Kidney (tissue), 14 donors: ENCODE measurements around the gene PECR. TPM values are rescaled to one million over a fixed set of nuclear protein-coding genes. Genes with fewer than 3 reads are reported as not detected.

Experiments used
- DNase-seq, 5 donors: peaks; one replicate each; pipeline ENCODE4 v3.0.0-alpha.2; 2013 to 2020
- FAIRE-seq: peaks from 2 replicates; lab custom pipeline; 2012; peaks lifted over from hg19 to GRCh38; lab: Jason Lieb, UNC
- H3K27ac ChIP-seq, 2 donors: one replicate each; pipeline ENCODE4 v1.7.0; 2013; ENCODE audit warnings: low read depth in 2 of 2, low read length in 2 of 2, inconsistent platforms in 1 of 2
- H3K27me3 ChIP-seq: one replicate; pipeline ENCODE4 v1.7.1; 2013; ENCODE audit warnings: low read length, inconsistent platforms; ENCODE audit not compliant: control insufficient read depth, insufficient read depth
- H3K36me3 ChIP-seq, 3 donors: one replicate each; pipeline versions ENCODE4 v1.7.0 to v1.7.1; 2013; ENCODE audit warnings: low read length in 3 of 3, control low read depth in 1 of 3, inconsistent platforms in 1 of 3; ENCODE audit not compliant: insufficient read depth in 3 of 3, control insufficient read depth in 2 of 3
- H3K4me1 ChIP-seq, 3 donors: one replicate each; pipeline versions ENCODE4 v1.7.0 to v1.7.1; 2013; ENCODE audit warnings: low read length in 3 of 3, inconsistent platforms in 1 of 3, low read depth in 1 of 3; ENCODE audit not compliant: control insufficient read depth in 2 of 3, insufficient read depth in 2 of 3
- H3K4me3 ChIP-seq, 3 donors: one replicate each; pipeline versions ENCODE4 v1.7.0 to v1.8.1; 2013; ENCODE audit warnings: low read length in 3 of 3, control low read depth in 1 of 3, inconsistent platforms in 1 of 3
- H3K9ac ChIP-seq, 3 donors: one replicate each; pipeline versions ENCODE4 v1.7.0 to v1.7.1; 2013; ENCODE audit warnings: low read length in 3 of 3, control low read depth in 1 of 3, inconsistent platforms in 1 of 3
- H3K9me3 ChIP-seq, 3 donors: one replicate each; pipeline versions ENCODE4 v1.7.0 to v1.7.1; 2013; ENCODE audit warnings: low read length in 3 of 3, control low read depth in 1 of 3, inconsistent platforms in 1 of 3; ENCODE audit not compliant: control insufficient read depth in 2 of 3, insufficient read depth in 1 of 3
- intact Hi-C: fragments of 100-400 bp; cut with DNase I; formaldehyde crosslinking; loops from one replicate; pipeline ENCODE4 v1.11.1; 2022
- polyA plus RNA-seq: library from polyadenylated mRNA; stranded (reverse); fragments of 350-450 nt; fragmentation: Illumina TruSeq; extraction: RNeasy Lipid Tissue Mini Kit (QIAGEN cat#74804); gene quantifications from one replicate; pipeline ENCODE4 v1.2.3, GENCODE V29; 2014; ENCODE audit warnings: low read depth, low replicate concordance; ENCODE audit not compliant: insufficient read depth
- total RNA-seq: library from RNA; stranded (reverse); fragmentation: NEBNext Ultra II Directional; extraction: Animal tissue kit (Norgen Biotek cat#: 25700); gene quantifications from one replicate; pipeline ENCODE4 v1.2.1, GENCODE V29; 2021
- TF ChIP-seq, protein P1 (sequence below): IDR thresholded peaks from 3 replicates; pipeline ENCODE4 v1.5.1; 2012; ENCODE audit warnings: mild to moderate bottlenecking, moderate library complexity, borderline replicate concordance; ENCODE audit not compliant: insufficient read depth; ENCODE audit errors: extremely low read depth
- donor health status: control.
- donor health status: control.
- donor health status: control.
- donor health status: control.
- donor health status: control.
- donor health status: DM: yes; HTN: yes; CAD: no.
- donor health status: Normal renal cell carcinoma (clear cell type).

Gene PECR
- total and polyA plus RNA-seq, 2 donors from 2014 or later, result 28.4 to 36.0 TPM

DNA sequence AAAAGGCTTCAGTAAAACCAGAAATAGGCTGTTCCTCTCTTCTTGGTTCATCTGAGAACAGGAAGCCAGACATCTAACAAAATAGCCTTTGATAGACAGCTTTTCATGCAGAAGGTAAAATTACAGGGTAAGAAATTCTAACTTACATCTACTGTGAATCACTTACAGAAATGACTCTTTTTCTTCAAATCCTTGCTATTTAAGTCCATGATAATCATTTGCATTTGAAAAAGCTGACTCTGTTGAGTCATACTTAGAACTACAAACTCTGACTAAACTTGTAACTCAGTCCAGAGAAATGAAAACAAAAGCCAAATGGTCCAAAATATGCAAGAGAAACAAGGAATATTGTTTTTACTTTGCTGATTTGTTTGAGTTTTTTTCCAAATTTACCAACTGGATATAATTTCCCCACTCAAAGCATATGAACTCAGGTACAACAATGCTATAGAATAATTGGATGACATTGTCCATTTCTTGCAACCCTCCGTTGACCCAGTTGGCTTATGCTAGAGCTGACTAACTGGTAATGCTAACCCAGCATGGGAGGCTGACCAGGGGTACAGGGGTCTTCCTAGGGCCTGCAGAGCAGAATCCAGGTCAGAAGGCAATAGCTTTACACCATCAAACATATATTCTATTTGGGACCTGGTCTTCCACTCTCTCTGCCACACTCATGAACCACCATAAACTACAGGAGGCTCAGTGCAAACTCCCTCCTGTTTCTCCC, 49.5 kb downstream of the PECR start:
- TF ChIP-seq, protein P1, sequence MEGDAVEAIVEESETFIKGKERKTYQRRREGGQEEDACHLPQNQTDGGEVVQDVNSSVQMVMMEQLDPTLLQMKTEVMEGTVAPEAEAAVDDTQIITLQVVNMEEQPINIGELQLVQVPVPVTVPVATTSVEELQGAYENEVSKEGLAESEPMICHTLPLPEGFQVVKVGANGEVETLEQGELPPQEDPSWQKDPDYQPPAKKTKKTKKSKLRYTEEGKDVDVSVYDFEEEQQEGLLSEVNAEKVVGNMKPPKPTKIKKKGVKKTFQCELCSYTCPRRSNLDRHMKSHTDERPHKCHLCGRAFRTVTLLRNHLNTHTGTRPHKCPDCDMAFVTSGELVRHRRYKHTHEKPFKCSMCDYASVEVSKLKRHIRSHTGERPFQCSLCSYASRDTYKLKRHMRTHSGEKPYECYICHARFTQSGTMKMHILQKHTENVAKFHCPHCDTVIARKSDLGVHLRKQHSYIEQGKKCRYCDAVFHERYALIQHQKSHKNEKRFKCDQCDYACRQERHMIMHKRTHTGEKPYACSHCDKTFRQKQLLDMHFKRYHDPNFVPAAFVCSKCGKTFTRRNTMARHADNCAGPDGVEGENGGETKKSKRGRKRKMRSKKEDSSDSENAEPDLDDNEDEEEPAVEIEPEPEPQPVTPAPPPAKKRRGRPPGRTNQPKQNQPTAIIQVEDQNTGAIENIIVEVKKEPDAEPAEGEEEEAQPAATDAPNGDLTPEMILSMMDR, result no peak
- Histone ChIP-seq H3K36me3 (peaks cover 0 to 21% (median 13%) of the 10 kb centered on the region in 3 donors), H3K9me3 (no peaks in the 10 kb centered on the region), H3K9ac (no peak overlapping the region), H3K4me1 (no peaks in the 10 kb centered on the region), H3K4me3 (no peak overlapping the region), H3K27ac (no peak overlapping the region), H3K27me3 (no peaks in the 10 kb centered on the region)
- no peak for DNase-seq
- intact Hi-C loops, result no loop called here
- FAIRE-seq, result no peak

DNA sequence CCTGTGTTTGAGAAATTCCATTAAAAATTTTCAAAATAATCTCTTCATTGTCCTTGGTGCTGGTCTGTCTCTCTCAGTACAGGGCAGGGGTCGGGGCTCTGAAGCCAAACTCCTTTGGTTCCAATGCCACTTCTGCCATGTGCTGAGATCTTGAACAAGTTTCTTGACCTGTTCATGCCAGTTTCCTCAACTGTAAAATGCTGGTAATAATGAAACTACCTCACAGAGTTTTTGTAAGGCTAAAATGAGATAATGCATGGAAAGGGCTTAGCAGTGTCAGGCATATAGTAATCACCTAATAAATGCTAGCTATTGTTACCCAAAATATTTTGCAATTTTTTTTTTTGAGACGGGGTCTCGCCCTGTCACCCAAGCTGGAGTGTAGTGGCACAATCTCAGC, 51.4 kb downstream of the PECR start:
- no peak overlapping the region for H3K9ac ChIP-seq
- DNase-seq (no peak), FAIRE-seq (no peak)
- no peaks in the 10 kb centered on the region for H3K9me3 ChIP-seq
- TF ChIP-seq, protein P1, result no peak
- H3K27ac ChIP-seq, result no peak overlapping the region
- no peaks in the 10 kb centered on the region for H3K4me1 ChIP-seq
- no peak overlapping the region for H3K4me3 ChIP-seq
- peaks cover 0 to 11% (median 8%) of the 10 kb centered on the region in 3 donors for H3K36me3 ChIP-seq
- intact Hi-C loops, result no loop called here
- no peaks in the 10 kb centered on the region for H3K27me3 ChIP-seq

DNA sequence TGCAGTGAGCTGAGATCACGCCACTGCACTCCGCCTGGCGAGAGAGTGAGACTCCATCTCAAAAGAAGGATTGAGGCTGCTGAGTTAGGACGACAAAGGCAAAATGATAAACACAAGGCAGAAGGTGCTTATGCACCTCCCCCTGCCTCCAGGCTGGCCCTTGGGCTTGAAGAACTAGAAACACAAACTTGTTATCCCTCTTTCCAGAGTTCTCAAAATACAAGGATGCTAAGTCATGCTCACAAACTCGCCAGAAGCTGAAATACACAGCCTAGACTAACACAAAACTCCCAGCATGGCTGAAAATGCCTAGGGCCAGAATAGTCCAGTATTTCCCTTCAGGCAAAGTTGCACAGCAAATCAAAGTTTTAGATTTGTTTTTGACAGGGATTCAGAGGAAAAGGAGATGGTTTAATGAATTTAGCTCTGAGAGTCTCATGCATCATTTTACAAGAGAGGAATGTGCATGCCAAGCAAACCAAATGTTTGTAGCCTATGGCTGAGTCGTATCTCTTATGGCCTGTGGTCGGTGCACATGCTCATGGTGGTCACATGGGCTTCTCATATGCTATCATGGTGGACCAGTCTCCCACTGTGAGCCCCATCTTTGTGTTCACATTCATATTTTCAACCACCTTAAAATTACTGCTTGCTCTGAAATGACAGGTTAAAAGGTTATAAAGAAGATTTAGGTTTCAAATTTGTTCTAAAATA, 52.0 kb downstream of the PECR start:
- TF ChIP-seq, protein P1, result no peak
- Histone ChIP-seq H3K27me3 (no peaks in the 10 kb centered on the region), H3K27ac (no peak overlapping the region), H3K36me3 (peaks cover 0 to 11% (median 8%) of the 10 kb centered on the region in 3 donors), H3K9ac (no peak overlapping the region), H3K9me3 (no peaks in the 10 kb centered on the region), H3K4me3 (no peak overlapping the region), H3K4me1 (no peaks in the 10 kb centered on the region)
- no peak for DNase-seq
- intact Hi-C loops, result no loop called here
- no peak for FAIRE-seq
